GM12878 (cell line): ENCODE measurements around the gene DNASE1L3. TPM values are rescaled to one million over a fixed set of nuclear protein-coding genes. Genes with fewer than 3 reads are reported as not detected.

Source experiments
- ATAC-seq: fragments of 200-7000 bp; cut with Tn5 transposase; 3 replicates; pipeline ENCODE4 v1.9.1; 2020; ENCODE audit warnings: mild to moderate bottlenecking, moderate library complexity
- BruUV-seq: library from RNA; stranded (reverse); fragments of 400-500 nt; replicated peaks from 2 replicates; lab custom pipeline; 2021; lab: Mats Ljungman, UMichigan
- CTCF ChIA-PET: fragments of 300-600 bp; sonication (Branson Sonifier 250); formaldehyde crosslinking; extraction: SDS; loops from one replicate; lab custom pipeline; 2021; ENCODE audit warnings: inconsistent platforms; lab: Yijun Ruan, JAX
- POLR2A ChIA-PET: fragments of 350-600 bp; formaldehyde crosslinking; extraction: SDS; loops from one replicate; lab custom pipeline; 2021; ENCODE audit warnings: inconsistent platforms; lab: Charles Lee
- RAD21 ChIA-PET: fragments of 300-600 bp; sonication (Branson Sonifier 250); formaldehyde crosslinking; loops from one replicate; lab custom pipeline; 2023; ENCODE audit warnings: antibody characterized with exemption; ENCODE audit not compliant: unreplicated experiment; lab: Charles Lee
- SMC1A ChIA-PET: fragments of 300-600 bp; sonication (Branson Sonifier 250); formaldehyde crosslinking; loops from one replicate; lab custom pipeline; 2023; ENCODE audit not compliant: unreplicated experiment, uncharacterized antibody; lab: Charles Lee
- DNase-seq: peaks from one replicate; pipeline ENCODE4 v3.0.0-alpha.2; 2011; ENCODE audit warnings: low read depth, low spot score
- FAIRE-seq: peaks from 3 replicates; lab custom pipeline; 2011; peaks lifted over from hg19 to GRCh38; lab: Jason Lieb, UNC
- H2AFZ ChIP-seq: 2 replicates; pipeline ENCODE4 v1.6.0; 2011; ENCODE audit warnings: low read depth, low read length, control low read depth; ENCODE audit not compliant: control insufficient read depth
- H3K27ac ChIP-seq: 2 replicates; pipeline ENCODE4 v1.5.1; 2011; ENCODE audit warnings: control low read depth; ENCODE audit not compliant: control insufficient read depth, insufficient read depth
- H3K27me3 ChIP-seq, 2 experiments: replicated peaks in 1 of 2; 2 replicates each; pipeline versions ENCODE4 v1.6.0 to v1.6.1; 2011; ENCODE audit warnings: low read length in 1 of 2; ENCODE audit not compliant: control insufficient read depth in 2 of 2, insufficient read depth in 2 of 2
- H3K36me3 ChIP-seq, 2 experiments: 2 replicates each; pipeline ENCODE4 v1.5.1; 2011; ENCODE audit warnings: low read length in 1 of 2; ENCODE audit not compliant: control insufficient read depth in 2 of 2, insufficient read depth in 2 of 2
- H3K4me1 ChIP-seq: 2 replicates; pipeline ENCODE4 v1.6.1; 2011; ENCODE audit warnings: mild to moderate bottlenecking, low read length, moderate library complexity, mixed read lengths; ENCODE audit not compliant: control insufficient read depth, insufficient read depth
- H3K4me2 ChIP-seq: 2 replicates; pipeline ENCODE4 v1.6.0; 2011; ENCODE audit warnings: control low read depth; ENCODE audit not compliant: control insufficient read depth, insufficient read depth
- H3K4me3 ChIP-seq: fragments of 200-600 bp; sonication (generic); 2 replicates; pipeline ENCODE4 v1.5.1; 2016
- H3K79me2 ChIP-seq: 2 replicates; pipeline ENCODE4 v1.6.0; 2011; ENCODE audit warnings: low read length; ENCODE audit not compliant: control insufficient read depth, insufficient read depth
- H3K9ac ChIP-seq: 2 replicates; pipeline ENCODE4 v1.8.0; 2011; ENCODE audit warnings: low read length, control low read depth, mixed read lengths; ENCODE audit not compliant: control insufficient read depth, insufficient read depth
- H3K9me3 ChIP-seq: replicated peaks from 3 replicates; pipeline ENCODE4 v1.5.1; 2011; ENCODE audit warnings: mild to moderate bottlenecking, low read length; ENCODE audit not compliant: control insufficient read depth, insufficient read depth
- H4K20me1 ChIP-seq: 2 replicates; pipeline ENCODE4 v1.6.0; 2011; ENCODE audit not compliant: control insufficient read depth, insufficient read depth
- CHD2 ChIP-seq: IDR thresholded peaks from 2 replicates; pipeline ENCODE4 v1.6.1; 2011; ENCODE audit warnings: low read depth, low read length, improper control_type of control experiment, borderline replicate concordance
- EGR1 ChIP-seq, 2 experiments: IDR thresholded peaks; 1 replicate in 1 of 2; 2 replicates in 1 of 2; pipeline ENCODE4 v1.6.1; 2011 to 2012; ENCODE audit warnings: low read depth in 2 of 2, low read length in 2 of 2, borderline replicate concordance in 1 of 2, mild to moderate bottlenecking in 1 of 2, moderate library complexity in 1 of 2
- MAX ChIP-seq: IDR thresholded peaks from 2 replicates; pipeline ENCODE4 v1.6.1; 2012; ENCODE audit warnings: low read depth, low read length, improper control_type of control experiment
- MTA2 ChIP-seq: fragments of 450-650 bp; IDR thresholded peaks from 2 replicates; pipeline ENCODE4 v1.6.1; 2016; ENCODE audit warnings: low read depth, mild to moderate bottlenecking, moderate library complexity
- NFXL1 ChIP-seq: fragments of 450-650 bp; IDR thresholded peaks from 2 replicates; pipeline ENCODE4 v1.6.1; 2017; ENCODE audit warnings: antibody characterized with exemption, mild to moderate bottlenecking, borderline replicate concordance
- PAX5 ChIP-seq: IDR thresholded peaks from 2 replicates; pipeline ENCODE4 v1.6.1; 2011; ENCODE audit warnings: low read depth, low read length, borderline replicate concordance
- RAD51 ChIP-seq: fragments of 450-650 bp; IDR thresholded peaks from 2 replicates; pipeline ENCODE4 v1.6.1; 2016; ENCODE audit warnings: moderate library complexity, mild to moderate bottlenecking, inconsistent platforms
- RB1 ChIP-seq: fragments of 450-650 bp; formaldehyde crosslinking; IDR thresholded peaks from 2 replicates; pipeline ENCODE4 v1.6.1; 2017; ENCODE audit warnings: mild to moderate bottlenecking, borderline replicate concordance
- RELA ChIP-seq: fragments of 450-650 bp; IDR thresholded peaks from 2 replicates; pipeline ENCODE4 v1.8.0; 2014; ENCODE audit warnings: borderline replicate concordance; ENCODE audit not compliant: partially characterized antibody
- SMAD1 ChIP-seq: fragments of 450-650 bp; IDR thresholded peaks from 2 replicates; pipeline ENCODE4 v1.6.1; 2018; ENCODE audit warnings: mild to moderate bottlenecking, low read depth; ENCODE audit not compliant: partially characterized antibody
- TCF12 ChIP-seq: IDR thresholded peaks from 2 replicates; pipeline ENCODE4 v1.6.1; 2011; ENCODE audit warnings: low read depth, mild to moderate bottlenecking, low read length
- ZNF24 ChIP-seq: fragments of 450-650 bp; IDR thresholded peaks from 2 replicates; pipeline ENCODE4 v1.6.1; 2017; ENCODE audit warnings: antibody characterized with exemption, mild to moderate bottlenecking
- WGBS: methylation state at CpG from one replicate; pipeline ENCODE4 v1.1.6; 2016; ENCODE audit warnings: low lambda C conversion rate; ENCODE audit not compliant: insufficient replicate concordance, insufficient coverage; ENCODE audit errors: missing lambda C conversion rate; 5-methylcytosine and 5-hydroxymethylcytosine counted together
- in situ Hi-C: fragments of 300-500 bp; cut with MboI; formaldehyde crosslinking; loops from 9 replicates; pipeline ENCODE4 v1.14.3; 2018; ENCODE audit warnings: mixed read lengths
- intact Hi-C: fragments of 100-400 bp; cut with micrococcal nuclease; formaldehyde crosslinking; loops from one replicate; pipeline ENCODE4 v1.14.2; 2022; ENCODE audit not compliant: unreplicated experiment
- polyA plus RNA-seq, 11 experiments: library from polyadenylated mRNA; depleted of rRNA in 4 of 11; unstranded in 6 of 11; stranded (reverse) in 5 of 11; fragments of >200 nt; fragmentation: Nextera tagmentation in 4 of 11; fragmentation: Illumina TruSeq in 1 of 11; extraction: Ambion mirVana in 4 of 11; extraction: Trizol in 1 of 11; gene quantifications; 1 replicate in 1 of 11; 2 replicates in 10 of 11; pipeline versions ENCODE4 v1.2.1 to v1.2.3, GENCODE V29; 2011 to 2016; ENCODE audit warnings: inconsistent platforms in 2 of 11, missing spikeins in 2 of 11, low read depth in 1 of 11
- total RNA-seq, 4 experiments: library from RNA; depleted of rRNA in 3 of 4; stranded (reverse); fragments of >200 nt in 3 of 4; fragmentation: Illumina TruSeq in 1 of 4; extraction: Trizol in 1 of 4; gene quantifications; 2 replicates each; pipeline versions ENCODE4 v1.2.1 to v1.2.3, GENCODE V29; 2013 to 2021

Gene DNASE1L3
- total and polyA plus RNA-seq, 10 of the 15 experiments (the other 5 are each of a cell fraction or from before 2014, with no cell fraction given) = 3.2 to 72.1 (median 6.3) TPM

- DNase-seq = no peak
- in situ Hi-C loops = loop anchor here (5.0 to 10.0 kb wide), 4 partner anchors 167 to 445 kb away; no protein-coding TSS in a partner anchor
Measured at GRCh38 chr3:58179235-58180098, 31.3 kb downstream of the DNASE1L3 start.

More at GRCh38 chr3:58179235-58180098, 31.3 kb downstream of the DNASE1L3 start:
- no peak for FAIRE-seq
- peaks cover 14% of the 10 kb centered on the region for H3K4me1 ChIP-seq
- no peak overlapping the region for H2AFZ ChIP-seq
- intact Hi-C loops = loop anchor here (5.0 kb wide), 1 partner anchor 217 kb away; no protein-coding TSS in a partner anchor
- no peaks in the 10 kb centered on the region for H3K27me3 ChIP-seq
- H3K4me2 ChIP-seq = no peak overlapping the region
- RAD21 ChIA-PET = interaction anchor here (1.0 to 3.4 kb wide), 7 partner anchors 9 to 181 kb away, joined by 3 to 36 read pairs (median 5); partner anchors contain the start of genes HTD2 and RPP14
- H3K4me3 ChIP-seq = no peak overlapping the region
- no peak; the same call in 2 of the 3 replicates for ATAC-seq
- CTCF ChIA-PET = interaction anchor here (0.6 to 18.5 kb wide), 15 partner anchors 10 to 239 kb away, joined by 3 to 503 read pairs (median 3); partner anchors contain the start of genes FLNB, HTD2 and RPP14
- POLR2A ChIA-PET = interaction anchor here (0.5 to 2.0 kb wide), 2 partner anchors 65 to 127 kb away, joined by 3 to 7 read pairs; partner anchors contain the start of gene HTD2
- TF ChIP-seq EGR1 (IDR thresholded peaks at IDR 0.05; ENCODE audit: borderline replicate concordance in 1 of 2, low read depth in 2 of 2, low read length in 2 of 2) (no peak), PAX5 (no peak), RAD51 (no peak), CHD2 (no peak), RELA (no peak), RB1 (no peak), ZNF24 (no peak), TCF12 (no peak), NFXL1 (no peak), SMAD1 (no peak), MAX (no peak), MTA2 (no peak)
- TF ChIP-seq, all 136 proteins: peak for 0
- Histone ChIP-seq H3K36me3 (no peaks in the 10 kb centered on the region), H3K9ac (no peak overlapping the region), H3K79me2 (no peaks in the 10 kb centered on the region), H3K9me3 (no peaks in the 10 kb centered on the region), H3K27ac (no peak overlapping the region), H4K20me1 (no peaks in the 10 kb centered on the region)
- BruUV-seq = no TSS peak
- SMC1A ChIA-PET = interaction anchor here (1.0 to 3.2 kb wide), 10 partner anchors 8 to 171 kb away, joined by 3 to 30 read pairs (median 4); partner anchors contain the start of genes FLNB, HTD2 and RPP14
- WGBS = 78% methylated on average over 13 of the region's 13 CpGs
